ENCODE data around the gene ADAMTSL1.

ADAMTSL1 gene

GRCh38 chr9:18666986-18667772, 193.2 kb downstream of the ADAMTSL1 start:
- no peak for DNase-seq

- no peak for DNase-seq
Observed at GRCh38 chr9:18668944-18669343, 195.0 kb downstream of the ADAMTSL1 start.

- DNase-seq, result no peak
Observed at GRCh38 chr9:18672706-18673105, 198.8 kb downstream of the ADAMTSL1 start.

DNA sequence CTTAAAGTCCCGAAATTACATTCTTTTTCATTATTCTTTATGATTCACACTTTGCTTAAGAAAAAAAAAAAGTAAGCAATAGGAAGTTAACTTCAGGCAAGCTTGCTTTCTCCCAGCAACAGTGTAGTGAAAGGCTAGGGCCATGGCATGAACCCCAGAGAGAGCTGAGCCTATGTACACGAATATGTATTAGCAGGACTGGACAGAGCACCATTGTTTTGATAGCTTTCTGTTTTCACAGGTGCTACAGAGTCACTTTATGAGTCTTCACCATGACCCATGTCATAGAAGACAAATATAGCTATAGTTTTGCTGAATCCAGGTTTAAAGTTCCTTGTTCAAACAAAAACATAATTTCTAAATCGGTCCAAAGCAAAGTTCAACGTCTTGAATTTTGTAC, 199.2 kb downstream of the ADAMTSL1 start:
- no peak for DNase-seq

GRCh38 chr9:18675332-18675731, 201.4 kb downstream of the ADAMTSL1 start:
- no peak for DNase-seq

- DNase-seq, result no peak
Observed at GRCh38 chr9:18675973-18676372, 202.0 kb downstream of the ADAMTSL1 start.

DNA sequence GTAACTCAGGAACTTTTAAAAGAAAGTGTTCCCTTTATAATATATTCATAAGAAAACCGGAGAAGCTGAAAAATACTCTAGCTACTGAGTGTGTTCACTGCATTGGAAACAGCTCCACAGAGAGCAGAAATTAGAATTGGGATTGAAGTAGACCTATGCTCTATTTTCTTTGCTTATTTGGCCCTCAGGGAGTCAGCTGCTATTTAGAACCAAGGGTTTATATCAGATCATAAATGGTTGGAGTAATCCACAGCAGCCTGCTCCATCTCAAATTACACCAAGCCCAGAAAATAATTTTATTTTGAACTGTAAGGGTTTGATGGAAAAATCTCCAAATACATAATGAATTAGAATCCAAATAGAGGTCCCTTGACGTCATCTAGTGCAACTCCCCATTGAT, 202.6 kb downstream of the ADAMTSL1 start:
- DNase-seq, result no peak

DNA sequence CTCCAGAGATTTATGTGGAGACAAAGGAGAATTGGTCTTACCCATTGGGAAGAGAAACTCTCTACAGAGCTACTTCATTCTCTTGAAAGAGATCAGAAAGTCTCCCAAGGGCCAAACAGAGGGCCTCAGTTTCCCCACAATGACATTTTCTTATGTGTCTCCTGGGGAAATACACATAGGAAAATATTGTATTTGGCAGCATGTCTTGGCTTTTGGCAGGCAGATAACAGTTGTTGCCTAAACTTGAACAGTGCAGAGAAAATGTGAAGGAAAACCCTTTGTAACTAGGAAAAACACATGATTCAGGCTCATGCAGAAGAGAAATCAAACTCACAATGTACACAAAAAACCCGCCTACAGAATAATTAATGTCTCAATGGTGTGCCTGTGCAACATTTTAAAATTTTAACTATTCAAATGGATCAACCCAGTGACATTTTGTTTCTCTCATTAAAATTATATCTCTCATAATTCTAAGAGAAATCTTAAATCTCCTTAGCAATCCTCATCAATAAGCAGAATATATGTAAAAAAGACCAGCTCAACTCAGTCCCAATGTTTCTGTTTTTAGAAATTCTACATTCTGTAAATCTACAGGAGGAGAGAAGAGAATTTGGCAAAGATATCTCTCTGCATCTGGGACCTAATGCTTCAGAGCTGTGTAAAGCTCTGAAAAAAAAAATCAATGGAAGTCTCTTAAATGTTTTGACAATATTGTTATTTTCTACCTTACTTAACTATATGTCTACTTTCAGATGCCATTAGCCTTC, 205.1 kb downstream of the ADAMTSL1 start:
- DNase-seq, result no peak

DNA sequence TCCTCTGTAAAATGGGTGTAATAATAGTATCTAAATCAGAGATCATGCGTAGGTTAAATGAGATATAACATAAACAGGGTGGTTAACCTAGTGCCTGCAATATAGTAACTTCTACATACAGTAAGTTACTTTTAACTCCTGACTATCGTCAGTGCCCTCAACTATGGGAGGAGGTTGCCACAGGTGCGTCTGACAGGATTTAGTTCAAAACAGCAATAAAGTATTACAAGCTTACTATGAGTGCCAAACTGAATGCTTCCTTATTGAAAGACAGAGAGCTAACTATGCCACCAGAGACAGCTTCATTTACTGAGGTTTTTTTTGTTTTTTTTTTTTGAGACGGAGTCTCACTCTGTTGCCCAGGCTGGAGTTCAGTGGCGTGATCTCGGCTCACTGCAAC, 209.0 kb downstream of the ADAMTSL1 start:
- DNase-seq, result no peak

- no peak for DNase-seq
Observed at GRCh38 chr9:18683312-18683711, 209.4 kb downstream of the ADAMTSL1 start.

- no peak for DNase-seq
Observed at GRCh38 chr9:18683851-18684250, 209.9 kb downstream of the ADAMTSL1 start.

DNA sequence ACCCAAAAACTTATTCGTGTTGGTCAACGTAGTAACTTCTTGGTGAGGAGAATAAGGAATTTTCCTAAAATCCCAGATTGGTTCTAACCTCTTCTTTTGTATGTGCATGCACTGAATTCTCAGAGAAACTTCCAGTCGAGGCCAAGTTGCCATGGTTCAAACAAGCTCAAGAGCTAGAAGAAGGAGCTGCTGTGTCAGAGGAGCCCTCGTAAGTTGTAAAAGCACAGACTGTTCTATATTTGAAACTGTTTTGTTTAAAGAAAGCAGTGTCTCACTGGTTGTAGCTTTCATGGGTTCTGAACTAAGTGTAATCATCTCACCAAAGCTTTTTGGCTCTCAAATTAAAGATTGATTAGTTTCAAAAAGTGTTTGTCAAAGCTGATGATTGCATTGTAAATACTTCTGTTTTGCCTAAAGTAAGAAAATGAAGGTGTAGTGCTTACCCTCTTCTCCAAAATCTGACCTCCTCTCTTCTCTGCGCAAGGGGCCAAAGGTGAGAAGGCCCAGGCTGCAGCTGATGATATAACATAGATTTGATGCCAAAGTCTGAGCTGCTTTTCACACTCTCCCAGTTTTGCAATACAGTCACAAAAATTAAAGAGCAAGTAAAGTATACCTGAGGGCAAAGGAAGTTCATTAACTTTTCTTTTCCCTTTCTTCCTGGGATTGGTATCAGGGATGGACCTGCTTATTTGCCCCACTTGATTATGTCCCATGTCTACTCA, 210.8 kb downstream of the ADAMTSL1 start:
- no peak for DNase-seq

GRCh38 chr9:18688581-18689565, 214.9 kb downstream of the ADAMTSL1 start:
- DNase-seq, result no peak

DNA sequence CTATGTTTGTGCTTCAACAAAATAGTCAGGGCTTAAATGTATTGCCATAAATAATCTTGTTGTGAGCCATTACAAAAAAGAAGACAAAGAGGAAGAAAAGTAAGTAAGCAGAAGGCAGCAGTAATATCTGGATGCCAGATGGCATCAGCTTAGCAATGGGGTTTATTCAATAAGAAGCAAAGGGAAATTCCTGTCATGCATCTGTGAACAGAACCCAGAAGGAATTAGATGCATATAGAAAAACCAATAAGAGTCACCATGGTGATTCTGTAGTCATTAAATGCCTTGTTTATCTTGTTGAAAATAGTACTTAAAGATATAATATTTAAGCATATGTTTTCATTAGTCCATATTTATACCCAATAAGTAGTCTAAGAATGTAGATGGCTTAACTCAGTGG, 216.0 kb downstream of the ADAMTSL1 start:
- DNase-seq, result no peak

DNA sequence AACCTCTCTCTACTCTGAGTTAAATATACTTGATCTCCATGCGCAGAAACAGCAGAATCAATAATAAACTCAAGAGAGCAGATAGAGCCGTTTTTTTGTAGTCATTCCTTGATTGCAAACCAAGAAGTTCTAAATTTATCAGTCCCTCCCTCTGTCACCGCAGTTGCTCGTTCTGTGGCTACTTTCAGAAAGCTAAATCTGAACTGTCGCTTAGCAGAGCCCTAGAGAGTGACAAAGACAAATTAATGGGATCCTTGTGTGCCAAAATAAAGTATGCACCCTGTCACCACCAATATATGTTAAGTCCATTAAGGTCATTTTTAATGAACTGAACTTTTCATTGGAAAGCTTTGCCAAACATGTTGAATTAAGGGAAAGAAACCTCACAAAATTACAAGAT, 218.3 kb downstream of the ADAMTSL1 start:
- DNase-seq, result no peak

- DNase-seq, result no peak
Observed at GRCh38 chr9:18692962-18693361, 219.0 kb downstream of the ADAMTSL1 start.

DNA sequence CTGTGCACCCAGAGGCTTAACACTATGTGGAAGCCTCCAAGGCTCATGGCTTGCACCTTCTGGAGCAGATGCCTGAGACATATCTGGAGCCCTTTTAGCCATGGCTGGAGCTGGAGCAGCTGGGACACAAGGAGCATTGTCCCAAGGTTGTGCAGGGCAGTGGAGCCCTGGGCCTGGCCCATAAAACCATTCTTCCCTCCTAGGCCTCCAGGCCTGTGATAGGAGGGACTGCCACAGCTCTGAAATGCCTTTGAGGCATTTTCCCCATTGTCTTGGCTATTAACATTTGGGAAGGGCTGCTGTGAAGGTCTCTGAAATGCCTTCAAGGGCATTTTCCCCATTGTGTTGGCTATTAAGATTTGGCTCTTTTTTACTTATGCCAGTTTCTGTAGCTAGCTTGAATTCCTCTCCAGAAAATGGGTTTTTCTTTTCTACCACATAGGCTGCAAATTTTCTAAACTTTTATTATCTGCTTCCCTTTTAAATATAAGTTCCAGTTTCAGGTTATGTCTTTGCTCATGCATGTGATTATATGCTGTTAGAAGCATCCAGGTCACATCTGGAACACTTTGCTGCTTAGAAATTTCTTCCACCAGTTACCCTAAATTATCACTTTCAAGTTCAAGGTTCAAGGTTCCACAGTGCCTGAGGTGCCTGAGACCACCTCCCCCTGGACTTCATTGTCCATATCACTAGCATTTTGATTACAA, 221.2 kb downstream of the ADAMTSL1 start:
- DNase-seq, result no peak

- no peak for DNase-seq
Observed at GRCh38 chr9:18698992-18699391, 225.0 kb downstream of the ADAMTSL1 start.

DNA sequence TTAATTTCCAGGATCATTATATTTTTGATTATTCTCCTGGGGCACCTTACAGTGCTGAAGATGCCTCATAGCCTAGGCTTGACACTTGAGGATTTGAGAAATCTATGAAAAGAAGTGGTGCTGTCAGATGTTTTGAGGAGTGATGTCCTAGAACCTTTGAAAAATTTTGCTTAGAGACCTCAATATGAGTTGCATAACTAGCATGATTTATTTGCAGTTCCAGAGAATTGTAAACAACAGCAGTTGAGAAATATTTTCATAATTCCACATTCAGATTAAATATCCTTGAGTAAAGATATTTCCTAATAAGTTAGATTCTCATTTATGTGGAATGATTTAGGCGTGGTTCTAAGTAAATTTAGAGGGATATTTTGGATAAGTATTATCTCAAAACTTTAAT, 225.8 kb downstream of the ADAMTSL1 start:
- no peak for DNase-seq

GRCh38 chr9:18700714-18701113, 226.8 kb downstream of the ADAMTSL1 start:
- no peak for DNase-seq

DNA sequence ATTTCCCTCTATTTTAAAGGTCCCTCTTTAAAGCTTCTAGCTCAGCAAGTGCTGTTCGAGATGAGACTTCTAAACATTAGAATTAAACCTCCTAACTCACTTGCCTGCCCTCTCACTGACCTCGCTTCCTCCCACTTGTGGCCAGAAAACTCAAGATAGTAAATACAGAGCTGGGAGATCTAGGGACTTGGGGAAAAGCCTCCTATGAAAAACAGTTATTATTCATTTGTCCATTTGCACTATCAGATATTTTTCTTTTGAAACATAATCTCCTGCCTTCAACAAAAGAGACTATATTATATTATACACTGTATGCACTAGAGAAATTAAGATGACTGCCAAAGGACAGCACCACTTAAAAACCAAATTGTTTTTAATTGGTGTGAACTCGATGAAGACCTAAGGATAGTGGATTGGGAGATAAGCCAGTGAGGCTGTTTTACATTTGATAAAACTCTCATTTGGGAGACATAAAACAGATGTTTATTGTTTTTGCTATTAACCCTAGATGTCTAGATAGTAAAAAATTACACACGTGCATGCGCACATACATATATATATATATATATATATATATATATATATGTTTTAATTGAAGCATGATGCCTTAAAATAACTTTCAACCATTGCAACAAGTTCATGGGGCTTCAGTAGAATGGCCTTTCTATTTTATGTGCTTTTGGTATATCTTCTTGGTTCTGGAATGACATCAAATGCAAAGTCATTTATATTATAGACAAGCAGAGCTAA, 229.4 kb downstream of the ADAMTSL1 start:
- no peak for DNase-seq

Data from activated naive CD4-positive, alpha-beta T cell treated with Interleukin-2 at 50 U/mL for 16 hours (primary cell).